MM.1S (cell line): ENCODE measurements around the gene PUS10.

ENCODE experiments used
- DNase-seq: peaks from one replicate; pipeline ENCODE4 v3.0.0-alpha.2; 2015
- H2AFZ ChIP-seq: fragments of 300-600 bp; sonication (generic); 2 replicates; pipeline ENCODE4 v1.6.0; 2016; ENCODE audit warnings: antibody characterized with exemption, low read length
- H3F3A ChIP-seq: fragments of 300-600 bp; sonication (generic); 2 replicates; pipeline ENCODE4 v1.6.1; 2016; ENCODE audit warnings: mild to moderate bottlenecking, antibody characterized with exemption, low read length, moderate library complexity, mixed read lengths; ENCODE audit not compliant: insufficient read depth
- H3K27ac ChIP-seq: fragments of 300-600 bp; sonication (generic); 2 replicates; pipeline ENCODE4 v1.5.1; 2016; ENCODE audit warnings: mild to moderate bottlenecking, low read length
- H3K27me3 ChIP-seq: fragments of 300-600 bp; sonication (generic); replicated peaks from 2 replicates; pipeline ENCODE4 v1.6.0; 2016; ENCODE audit warnings: low read length; ENCODE audit not compliant: insufficient read depth
- H3K36me3 ChIP-seq: fragments of 300-600 bp; sonication (generic); replicated peaks from 2 replicates; pipeline ENCODE4 v1.6.1; 2016; ENCODE audit warnings: mild to moderate bottlenecking, low read length, mixed read lengths; ENCODE audit not compliant: insufficient read depth
- H3K4me1 ChIP-seq: fragments of 300-600 bp; sonication (generic); 2 replicates; pipeline ENCODE4 v1.6.1; 2016; ENCODE audit warnings: low read length, mixed read lengths
- H3K4me2 ChIP-seq: fragments of 300-600 bp; sonication (generic); 2 replicates; pipeline ENCODE4 v1.6.0; 2016; ENCODE audit warnings: low read depth, low read length
- H3K4me3 ChIP-seq: fragments of 300-600 bp; sonication (generic); 2 replicates; pipeline ENCODE4 v1.5.1; 2016; ENCODE audit warnings: low read length, mixed read lengths
- H3K79me2 ChIP-seq: fragments of 300-600 bp; sonication (generic); 2 replicates; pipeline ENCODE4 v1.6.1; 2016; ENCODE audit warnings: mixed run types, low read length, mixed read lengths
- H3K9ac ChIP-seq: fragments of 300-600 bp; sonication (generic); 2 replicates; pipeline ENCODE4 v1.6.1; 2016; ENCODE audit warnings: low read length, mixed read lengths
- H3K9me2 ChIP-seq: fragments of 300-600 bp; sonication (generic); replicated peaks from 2 replicates; pipeline ENCODE4 v1.6.1; 2016; ENCODE audit warnings: mild to moderate bottlenecking, low read length, mixed read lengths; ENCODE audit not compliant: insufficient read depth
- H3K9me3 ChIP-seq: fragments of 300-600 bp; sonication (generic); replicated peaks from 2 replicates; pipeline ENCODE4 v1.6.1; 2016; ENCODE audit warnings: mild to moderate bottlenecking, low read length, mixed read lengths; ENCODE audit not compliant: insufficient read depth
- H4K20me1 ChIP-seq: fragments of 300-600 bp; sonication (generic); 2 replicates; pipeline ENCODE4 v1.6.1; 2016; ENCODE audit warnings: mild to moderate bottlenecking, low read length, moderate library complexity, mixed read lengths; ENCODE audit not compliant: insufficient read depth
- CTCF ChIP-seq: fragments of 300-600 bp; sonication (generic); IDR thresholded peaks from 2 replicates; pipeline ENCODE4 v1.5.1; 2016; ENCODE audit warnings: antibody characterized with exemption, low read length, mixed read lengths
- EZH2 ChIP-seq: fragments of 300-600 bp; sonication (generic); optimal IDR thresholded peaks from 2 replicates; pipeline ENCODE3; 2017; ENCODE audit warnings: low read depth, mild to moderate bottlenecking, antibody characterized with exemption, low read length, mixed read lengths
- EZH2phosphoT487 ChIP-seq: fragments of 300-600 bp; sonication (generic); IDR thresholded peaks from 2 replicates; pipeline ENCODE4 v1.6.1; 2018; ENCODE audit warnings: antibody characterized with exemption, low read length

The PUS10 gene

DNA sequence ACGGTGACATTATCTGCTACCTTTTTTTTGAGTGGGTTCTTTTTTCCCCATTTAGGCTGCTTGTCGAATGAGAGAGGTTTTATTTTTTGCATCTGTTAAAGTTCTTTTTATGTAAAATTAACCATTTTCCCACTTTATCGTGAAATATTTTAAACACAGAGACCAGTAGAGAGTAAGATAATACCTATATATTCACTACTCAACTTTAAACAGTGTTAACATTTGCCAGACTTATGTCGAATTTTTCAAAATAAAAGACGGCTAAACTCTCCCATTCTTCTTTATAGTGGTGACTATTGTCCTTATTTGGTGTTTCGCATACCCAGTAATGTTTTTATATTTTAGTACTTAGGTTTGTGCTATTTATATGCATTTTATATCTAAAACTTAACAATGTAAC lies 743 bp upstream of the PUS10 start:
- Histone ChIP-seq H3K27me3 (no peaks in the 10 kb centered on the region), H4K20me1 (no peaks in the 10 kb centered on the region), H3K9ac (peak overlapping the region; percentile 82; the same call in 1 of the 2 replicates), H3K4me1 (peaks cover 19% of the 10 kb centered on the region), H3K36me3 (no peaks in the 10 kb centered on the region), H3K27ac (no peak overlapping the region), H3K9me3 (no peaks in the 10 kb centered on the region), H3K79me2 (peaks cover 53% of the 10 kb centered on the region), H3K4me2 (peak overlapping the region; percentile 79), H3K9me2 (no peaks in the 10 kb centered on the region), H3F3A (peaks cover 22% of the 10 kb centered on the region), H2AFZ (no peak overlapping the region), H3K4me3 (peak overlapping the region; percentile 82)
- no peak for TF ChIP-seq EZH2
- no peak for TF ChIP-seq EZH2phosphoT487
- TF ChIP-seq CTCF = no peak
- no peak for DNase-seq

GRCh38 chr2:61018318-61018755 lies 282 bp upstream of the PUS10 start:
- H3K4me1 ChIP-seq = peaks cover 19% of the 10 kb centered on the region
- H3K4me2 ChIP-seq = peak overlapping the region; percentile 79
- no peak for DNase-seq
- H3K27ac ChIP-seq = peak overlapping the region; percentile 86; the same call in 1 of the 2 replicates
- peaks cover 51% of the 10 kb centered on the region for H3K79me2 ChIP-seq
- no peaks in the 10 kb centered on the region for H3K9me3 ChIP-seq
- TF ChIP-seq EZH2 (no peak), EZH2phosphoT487 (no peak), CTCF (no peak)
- H4K20me1 ChIP-seq = no peaks in the 10 kb centered on the region
- H3K9ac ChIP-seq = peak overlapping the region; percentile 82
- no peaks in the 10 kb centered on the region for H3K36me3 ChIP-seq
- peaks cover 22% of the 10 kb centered on the region for H3F3A ChIP-seq
- no peaks in the 10 kb centered on the region for H3K9me2 ChIP-seq
- no peaks in the 10 kb centered on the region for H3K27me3 ChIP-seq
- peak overlapping the region; percentile 82 for H3K4me3 ChIP-seq
- H2AFZ ChIP-seq = peak overlapping the region; percentile 92

GRCh38 chr2:61017003-61017555 lies 976 bp downstream of the PUS10 start:
- Histone ChIP-seq H3F3A (peaks cover 22% of the 10 kb centered on the region), H3K36me3 (no peaks in the 10 kb centered on the region), H3K27ac (peak overlapping the region; percentile 86), H3K4me3 (peak overlapping the region; percentile 82), H2AFZ (peak overlapping the region; percentile 92), H3K4me2 (peak overlapping the region; percentile 79), H4K20me1 (no peaks in the 10 kb centered on the region), H3K27me3 (no peaks in the 10 kb centered on the region), H3K4me1 (peaks cover 19% of the 10 kb centered on the region), H3K79me2 (peaks cover 41% of the 10 kb centered on the region), H3K9me3 (no peaks in the 10 kb centered on the region), H3K9ac (peak overlapping the region; percentile 82), H3K9me2 (no peaks in the 10 kb centered on the region)
- TF ChIP-seq EZH2 = no peak
- TF ChIP-seq EZH2phosphoT487 = no peak
- no peak for TF ChIP-seq CTCF
- DNase-seq = peak; percentile 75
